D721Med (cell line): ENCODE results near the gene EYA4.
"Not testable (repeated sequence)": the region's sequence is repeated elsewhere in the genome, so short reads cannot be mapped to it uniquely, and the experiment has no call there.

ENCODE experiments used
- DNase-seq: peaks from one replicate; pipeline ENCODE4 v3.0.0; 2011; ENCODE audit warnings: low spot score; ENCODE audit not compliant: insufficient read length
- FAIRE-seq: peaks from 2 replicates; lab custom pipeline; 2011; peaks lifted over from hg19 to GRCh38; lab: Jason Lieb, UNC
- TF ChIP-seq, protein P1 (sequence below): IDR thresholded peaks from 2 replicates; pipeline ENCODE4 v1.5.1; 2012; ENCODE audit warnings: mild to moderate bottlenecking, control low read depth; ENCODE audit not compliant: insufficient read depth; ENCODE audit errors: missing control alignments

Gene EYA4

DNA sequence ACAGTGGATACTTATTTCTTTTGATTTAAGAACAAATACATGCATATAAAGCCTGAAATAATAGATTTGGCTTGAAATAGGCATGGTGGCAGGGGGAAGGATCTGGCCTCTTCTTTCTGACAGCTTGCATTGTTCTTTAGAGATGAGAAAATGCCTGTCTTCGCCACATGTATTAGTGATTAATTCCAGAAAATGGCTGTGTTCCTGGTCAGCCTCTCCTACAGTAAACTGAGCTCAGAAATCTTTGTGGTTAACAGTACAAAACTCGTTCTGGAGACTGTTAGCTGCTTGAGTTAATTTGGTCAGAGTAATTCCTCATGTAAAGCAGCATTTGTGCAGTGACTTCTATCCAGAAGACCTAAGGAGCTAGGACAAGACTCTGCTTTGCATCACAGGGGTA, 151.5 kb downstream of the EYA4 start:
- no peak for FAIRE-seq
- no peak for DNase-seq
- TF ChIP-seq, protein P1, sequence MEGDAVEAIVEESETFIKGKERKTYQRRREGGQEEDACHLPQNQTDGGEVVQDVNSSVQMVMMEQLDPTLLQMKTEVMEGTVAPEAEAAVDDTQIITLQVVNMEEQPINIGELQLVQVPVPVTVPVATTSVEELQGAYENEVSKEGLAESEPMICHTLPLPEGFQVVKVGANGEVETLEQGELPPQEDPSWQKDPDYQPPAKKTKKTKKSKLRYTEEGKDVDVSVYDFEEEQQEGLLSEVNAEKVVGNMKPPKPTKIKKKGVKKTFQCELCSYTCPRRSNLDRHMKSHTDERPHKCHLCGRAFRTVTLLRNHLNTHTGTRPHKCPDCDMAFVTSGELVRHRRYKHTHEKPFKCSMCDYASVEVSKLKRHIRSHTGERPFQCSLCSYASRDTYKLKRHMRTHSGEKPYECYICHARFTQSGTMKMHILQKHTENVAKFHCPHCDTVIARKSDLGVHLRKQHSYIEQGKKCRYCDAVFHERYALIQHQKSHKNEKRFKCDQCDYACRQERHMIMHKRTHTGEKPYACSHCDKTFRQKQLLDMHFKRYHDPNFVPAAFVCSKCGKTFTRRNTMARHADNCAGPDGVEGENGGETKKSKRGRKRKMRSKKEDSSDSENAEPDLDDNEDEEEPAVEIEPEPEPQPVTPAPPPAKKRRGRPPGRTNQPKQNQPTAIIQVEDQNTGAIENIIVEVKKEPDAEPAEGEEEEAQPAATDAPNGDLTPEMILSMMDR = no peak

DNA sequence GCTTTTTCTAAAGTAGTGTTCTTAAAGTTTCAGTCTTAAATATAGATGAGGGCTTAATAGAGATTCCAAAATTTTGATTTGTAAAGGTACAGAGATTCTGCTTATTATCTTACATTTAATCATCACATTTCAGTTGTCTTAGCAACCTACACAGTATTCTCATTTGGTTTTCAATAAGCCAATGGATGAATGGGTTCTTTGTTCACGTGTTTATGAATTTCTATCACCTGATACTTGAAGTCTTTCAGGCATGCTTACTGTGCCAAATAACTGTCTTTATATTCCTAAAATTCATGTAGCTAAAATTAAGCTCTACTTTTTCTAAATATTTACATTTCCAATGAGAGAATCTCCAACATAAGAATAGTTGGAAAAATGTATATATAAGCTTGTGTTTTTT, 152.7 kb downstream of the EYA4 start:
- FAIRE-seq = no peak
- no peak for DNase-seq
- TF ChIP-seq, protein P1 = no peak

- FAIRE-seq = no peak
- TF ChIP-seq, protein P1 = no peak
- no peak for DNase-seq
Observed at GRCh38 chr6:133394630-133395029, 153.5 kb downstream of the EYA4 start.

- FAIRE-seq = no peak
- TF ChIP-seq, protein P1 = no peak
- DNase-seq = no peak
Observed at GRCh38 chr6:133396233-133396983, 155.3 kb downstream of the EYA4 start.

DNA sequence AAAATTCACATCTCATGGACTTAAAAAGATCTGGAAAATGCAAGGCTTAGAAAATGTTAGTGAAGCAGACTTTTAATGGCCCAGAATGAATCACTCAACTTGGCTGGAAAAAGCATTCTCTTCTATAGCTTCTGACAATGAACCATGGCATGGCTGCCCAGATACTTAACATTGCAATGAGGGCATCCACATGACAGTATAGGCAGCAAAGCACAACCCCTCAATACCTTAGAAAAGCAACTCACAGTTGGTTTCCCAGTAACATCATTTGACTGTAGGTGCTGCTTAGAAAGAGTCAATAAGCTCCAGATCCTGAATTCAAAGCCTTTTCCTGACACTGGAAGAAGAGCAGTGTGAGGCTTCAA, 155.8 kb downstream of the EYA4 start:
- FAIRE-seq = no peak
- DNase-seq = no peak
- TF ChIP-seq, protein P1 = no peak

DNA sequence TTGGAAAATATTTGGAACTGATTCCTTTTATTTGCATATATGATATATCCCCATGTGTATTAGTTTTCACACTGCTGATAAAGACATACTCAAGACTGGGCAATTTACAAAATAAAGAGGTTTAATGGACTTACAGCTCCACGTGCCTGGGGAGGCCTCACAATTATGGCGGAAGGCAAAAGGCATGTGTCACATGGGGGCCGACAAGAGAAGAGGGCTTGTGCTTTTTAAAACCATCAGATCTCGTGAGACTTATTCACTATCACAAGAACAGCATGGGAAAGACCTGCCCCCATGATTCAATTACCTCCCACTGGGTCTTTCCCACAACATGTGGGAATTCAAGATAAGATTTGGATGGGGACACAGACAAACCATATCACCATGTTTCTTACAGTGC, 156.4 kb downstream of the EYA4 start:
- DNase-seq, FAIRE-seq: not testable (repeated sequence)

- DNase-seq (no peak), FAIRE-seq (no peak)
- TF ChIP-seq, protein P1 = no peak
Observed at GRCh38 chr6:133399426-133399825, 158.3 kb downstream of the EYA4 start.
